ENCODE results near the gene EMP3. TPM values are rescaled to one million over a fixed set of nuclear protein-coding genes. Genes with fewer than 3 reads are reported as not detected.

EMP3 gene
- total and polyA plus RNA-seq, 2 of the 13 experiments (the other 11 are each of a cell fraction or from before 2014, with no cell fraction given) = 2.2 to 7.8 TPM

GRCh38 chr19:48363500-48363809 is 38.1 kb downstream of the EMP3 start (continued):
- 0 out of 2 replicates have a peak, but pooled peaks have one; percentile 40 for TF ChIP-seq ONECUT2 (CRISPR knock-in tag; IDR thresholded peaks at IDR 0.05)
- no peak for TF ChIP-seq NFIB (CRISPR knock-in tag; IDR thresholded peaks at IDR 0.05; ENCODE audit: borderline replicate concordance)
- no peak for TF ChIP-seq BRCA1 (CRISPR knock-in tag; IDR thresholded peaks at IDR 0.05)
- no peak; the same call in 1 of the 2 replicates for TF ChIP-seq GATA4 (IDR thresholded peaks at IDR 0.05; ENCODE audit: borderline replicate concordance, low read depth)
- TF ChIP-seq ZNF720 (CRISPR knock-in tag; IDR thresholded peaks at IDR 0.05) = 0 out of 2 replicates have a peak, but pooled peaks have one; percentile 23
- TF ChIP-seq MLLT10 (CRISPR knock-in tag; IDR thresholded peaks at IDR 0.05) = no peak
- TF ChIP-seq ZFP36L1 (CRISPR knock-in tag; IDR thresholded peaks at IDR 0.05) = no peak
- TF ChIP-seq FOXA3 (CRISPR knock-in tag; IDR thresholded peaks at IDR 0.05) = no peak
- TF ChIP-seq ZNF232 (CRISPR knock-in tag; IDR thresholded peaks at IDR 0.05; ENCODE audit: borderline replicate concordance) = 0 out of 2 replicates have a peak, but pooled peaks have one; percentile 82
- TF ChIP-seq SNAI1 (CRISPR knock-in tag; IDR thresholded peaks at IDR 0.05; ENCODE audit: borderline replicate concordance) = no peak; the same call in 1 of the 2 replicates
- no peak for TF ChIP-seq ETV5 (CRISPR knock-in tag; IDR thresholded peaks at IDR 0.05; ENCODE audit: borderline replicate concordance)
- TF ChIP-seq ZNF761 (CRISPR knock-in tag; conservative IDR thresholded peaks at IDR 0.05) = no peak
- TF ChIP-seq NCOR1 (IDR thresholded peaks at IDR 0.05; ENCODE audit: borderline replicate concordance, low read length) = no peak; the same call in 1 of the 2 replicates
- no peak for TF ChIP-seq ZNF547 (CRISPR knock-in tag; IDR thresholded peaks at IDR 0.05)
- no peak for TF ChIP-seq ARNT2 (CRISPR knock-in tag; IDR thresholded peaks at IDR 0.05; ENCODE audit: low read depth)
- TF ChIP-seq MZF1 (CRISPR knock-in tag; IDR thresholded peaks at IDR 0.05; ENCODE audit: borderline replicate concordance) = no peak
- TF ChIP-seq SRY (CRISPR knock-in tag; IDR thresholded peaks at IDR 0.05) = no peak
- no peak for TF ChIP-seq ZNF343 (CRISPR knock-in tag; IDR thresholded peaks at IDR 0.05)
- TF ChIP-seq CAMTA2 (CRISPR knock-in tag; IDR thresholded peaks at IDR 0.05; ENCODE audit: borderline replicate concordance) = peak; percentile 89; the same call in 1 of the 2 replicates
- TF ChIP-seq, protein P1, sequence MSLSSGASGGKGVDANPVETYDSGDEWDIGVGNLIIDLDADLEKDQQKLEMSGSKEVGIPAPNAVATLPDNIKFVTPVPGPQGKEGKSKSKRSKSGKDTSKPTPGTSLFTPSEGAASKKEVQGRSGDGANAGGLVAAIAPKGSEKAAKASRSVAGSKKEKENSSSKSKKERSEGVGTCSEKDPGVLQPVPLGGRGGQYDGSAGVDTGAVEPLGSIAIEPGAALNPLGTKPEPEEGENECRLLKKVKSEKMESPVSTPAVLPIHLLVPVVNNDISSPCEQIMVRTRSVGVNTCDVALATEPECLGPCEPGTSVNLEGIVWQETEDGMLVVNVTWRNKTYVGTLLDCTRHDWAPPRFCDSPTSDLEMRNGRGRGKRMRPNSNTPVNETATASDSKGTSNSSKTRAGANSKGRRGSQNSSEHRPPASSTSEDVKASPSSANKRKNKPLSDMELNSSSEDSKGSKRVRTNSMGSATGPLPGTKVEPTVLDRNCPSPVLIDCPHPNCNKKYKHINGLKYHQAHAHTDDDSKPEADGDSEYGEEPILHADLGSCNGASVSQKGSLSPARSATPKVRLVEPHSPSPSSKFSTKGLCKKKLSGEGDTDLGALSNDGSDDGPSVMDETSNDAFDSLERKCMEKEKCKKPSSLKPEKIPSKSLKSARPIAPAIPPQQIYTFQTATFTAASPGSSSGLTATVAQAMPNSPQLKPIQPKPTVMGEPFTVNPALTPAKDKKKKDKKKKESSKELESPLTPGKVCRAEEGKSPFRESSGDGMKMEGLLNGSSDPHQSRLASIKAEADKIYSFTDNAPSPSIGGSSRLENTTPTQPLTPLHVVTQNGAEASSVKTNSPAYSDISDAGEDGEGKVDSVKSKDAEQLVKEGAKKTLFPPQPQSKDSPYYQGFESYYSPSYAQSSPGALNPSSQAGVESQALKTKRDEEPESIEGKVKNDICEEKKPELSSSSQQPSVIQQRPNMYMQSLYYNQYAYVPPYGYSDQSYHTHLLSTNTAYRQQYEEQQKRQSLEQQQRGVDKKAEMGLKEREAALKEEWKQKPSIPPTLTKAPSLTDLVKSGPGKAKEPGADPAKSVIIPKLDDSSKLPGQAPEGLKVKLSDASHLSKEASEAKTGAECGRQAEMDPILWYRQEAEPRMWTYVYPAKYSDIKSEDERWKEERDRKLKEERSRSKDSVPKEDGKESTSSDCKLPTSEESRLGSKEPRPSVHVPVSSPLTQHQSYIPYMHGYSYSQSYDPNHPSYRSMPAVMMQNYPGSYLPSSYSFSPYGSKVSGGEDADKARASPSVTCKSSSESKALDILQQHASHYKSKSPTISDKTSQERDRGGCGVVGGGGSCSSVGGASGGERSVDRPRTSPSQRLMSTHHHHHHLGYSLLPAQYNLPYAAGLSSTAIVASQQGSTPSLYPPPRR (CRISPR knock-in tag; IDR thresholded peaks at IDR 0.05; ENCODE audit: borderline replicate concordance) = no peak
- TF ChIP-seq MTF2 (CRISPR knock-in tag; IDR thresholded peaks at IDR 0.05; ENCODE audit: borderline replicate concordance) = no peak
- TF ChIP-seq FOXC1 (CRISPR knock-in tag; IDR thresholded peaks at IDR 0.05; ENCODE audit: borderline replicate concordance) = no peak
- TF ChIP-seq GTF3A (CRISPR knock-in tag; conservative IDR thresholded peaks at IDR 0.05) = no peak
- TF ChIP-seq ZFAT (CRISPR knock-in tag; conservative IDR thresholded peaks at IDR 0.05) = no peak
- TF ChIP-seq NBN (conservative IDR thresholded peaks at IDR 0.05) = no peak
- no peak for TF ChIP-seq ZBTB46 (CRISPR knock-in tag; IDR thresholded peaks at IDR 0.05; ENCODE audit: borderline replicate concordance)
- TF ChIP-seq MTA1 (CRISPR knock-in tag; IDR thresholded peaks at IDR 0.05; ENCODE audit: borderline replicate concordance) = no peak
- no peak for TF ChIP-seq TBX2 (CRISPR knock-in tag; IDR thresholded peaks at IDR 0.05; ENCODE audit: borderline replicate concordance)
